ENCODE measurements around the gene MFAP1. TPM values are rescaled to one million over a fixed set of nuclear protein-coding genes. Genes with fewer than 3 reads are reported as not detected.

The MFAP1 gene
- total RNA-seq, 1 donor from 2014 or later: 29.2 TPM

GRCh38 chr15:43774062-43774461, 50.4 kb downstream of the MFAP1 start:
- Mint-ChIP-seq H3K4me3 (ENCODE audit: unreplicated experiment) (no peak overlapping the region), H3K9me3 (ENCODE audit: unreplicated experiment) (peaks cover 4% of the 10 kb centered on the region), H3K27me3 (ENCODE audit: unreplicated experiment) (no peaks in the 10 kb centered on the region), H3K27ac (ENCODE audit: unreplicated experiment) (no peak overlapping the region), H3K36me3 (ENCODE audit: unreplicated experiment) (no peaks in the 10 kb centered on the region), H3K4me1 (ENCODE audit: low read depth, unreplicated experiment) (no peaks in the 10 kb centered on the region)
- no peak for DNase-seq
- TF ChIP-seq CTCF (IDR thresholded peaks at IDR 0.05; ENCODE audit: partially characterized antibody, unreplicated experiment): no peak

- peaks cover 4% of the 10 kb centered on the region for H3K9me3 Mint-ChIP-seq (ENCODE audit: unreplicated experiment)
- H3K27ac Mint-ChIP-seq (ENCODE audit: unreplicated experiment): no peak overlapping the region
- TF ChIP-seq CTCF (IDR thresholded peaks at IDR 0.05; ENCODE audit: partially characterized antibody, unreplicated experiment): no peak
- DNase-seq: no peak
- no peaks in the 10 kb centered on the region for H3K27me3 Mint-ChIP-seq (ENCODE audit: unreplicated experiment)
- H3K4me3 Mint-ChIP-seq (ENCODE audit: unreplicated experiment): no peak overlapping the region
- H3K36me3 Mint-ChIP-seq (ENCODE audit: unreplicated experiment): no peaks in the 10 kb centered on the region
- no peaks in the 10 kb centered on the region for H3K4me1 Mint-ChIP-seq (ENCODE audit: low read depth, unreplicated experiment)
Measured at GRCh38 chr15:43772624-43773023, 51.9 kb downstream of the MFAP1 start.

DNA sequence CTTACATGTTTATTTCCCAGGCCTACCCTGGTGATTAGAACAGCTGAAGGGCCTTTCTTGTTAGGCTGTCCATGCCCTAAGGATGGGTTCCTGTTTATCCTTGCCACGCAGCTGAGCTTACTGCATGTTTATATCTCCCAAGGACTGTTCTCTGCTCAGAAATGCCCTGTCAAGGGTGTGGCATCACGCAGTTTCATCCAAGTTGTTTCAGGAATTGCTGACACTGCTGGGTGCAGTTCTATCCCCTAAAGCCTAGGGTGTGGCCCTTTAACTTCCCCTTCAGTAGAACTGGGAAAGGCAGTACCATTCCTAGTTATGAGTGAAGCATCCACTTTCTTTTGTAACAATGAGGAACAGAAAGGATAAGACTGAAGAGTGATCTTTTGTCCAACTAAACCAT, 52.7 kb downstream of the MFAP1 start:
- Mint-ChIP-seq H3K36me3 (ENCODE audit: unreplicated experiment) (no peaks in the 10 kb centered on the region), H3K27ac (ENCODE audit: unreplicated experiment) (no peak overlapping the region), H3K9me3 (ENCODE audit: unreplicated experiment) (peaks cover 4% of the 10 kb centered on the region), H3K4me3 (ENCODE audit: unreplicated experiment) (no peak overlapping the region), H3K27me3 (ENCODE audit: unreplicated experiment) (no peaks in the 10 kb centered on the region), H3K4me1 (ENCODE audit: low read depth, unreplicated experiment) (no peaks in the 10 kb centered on the region)
- no peak for DNase-seq
- no peak for TF ChIP-seq CTCF (IDR thresholded peaks at IDR 0.05; ENCODE audit: partially characterized antibody, unreplicated experiment)

DNA sequence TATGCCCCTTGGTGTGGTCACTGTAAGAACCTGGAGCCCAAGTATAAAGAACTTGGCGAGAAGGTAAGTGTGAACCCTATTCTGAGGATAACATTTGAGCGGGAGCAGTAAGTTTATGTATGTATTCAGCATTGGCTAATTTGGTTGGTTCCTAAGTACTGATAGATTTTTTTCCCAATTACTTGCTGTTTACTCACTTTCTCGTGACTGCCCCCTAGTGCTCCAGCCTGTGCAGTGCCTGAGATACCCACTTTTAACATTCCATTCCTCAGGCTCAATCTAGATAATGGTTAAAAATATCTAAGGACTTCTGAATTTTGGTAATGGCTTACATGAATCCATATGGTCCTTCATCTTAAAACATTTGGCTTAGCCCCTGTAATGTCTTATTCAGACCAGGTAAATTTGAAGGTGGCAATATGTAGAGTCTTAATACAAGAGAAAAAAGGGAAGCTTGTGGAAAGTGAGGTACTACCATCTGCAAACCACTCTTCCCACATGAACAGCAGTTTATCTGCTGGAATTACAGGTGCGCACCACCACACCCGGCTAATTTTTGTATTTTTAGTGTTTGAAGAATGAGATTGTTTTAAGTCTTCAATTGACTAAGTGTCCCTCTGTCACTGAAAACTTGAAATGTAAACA, 54.8 kb downstream of the MFAP1 start:
- no peak overlapping the region for H3K27ac Mint-ChIP-seq (ENCODE audit: unreplicated experiment)
- no peak overlapping the region for H3K4me3 Mint-ChIP-seq (ENCODE audit: unreplicated experiment)
- H3K27me3 Mint-ChIP-seq (ENCODE audit: unreplicated experiment): peaks cover 2% of the 10 kb centered on the region
- H3K36me3 Mint-ChIP-seq (ENCODE audit: unreplicated experiment): no peaks in the 10 kb centered on the region
- peak; percentile 71 for TF ChIP-seq CTCF (IDR thresholded peaks at IDR 0.05; ENCODE audit: partially characterized antibody, unreplicated experiment)
- no peaks in the 10 kb centered on the region for H3K4me1 Mint-ChIP-seq (ENCODE audit: low read depth, unreplicated experiment)
- peaks cover under 1% of the 10 kb centered on the region for H3K9me3 Mint-ChIP-seq (ENCODE audit: unreplicated experiment)
- DNase-seq: peak; percentile 74

GRCh38 chr15:43763819-43764446, 60.6 kb downstream of the MFAP1 start:
- Mint-ChIP-seq H3K9me3 (ENCODE audit: unreplicated experiment) (no peaks in the 10 kb centered on the region), H3K4me1 (ENCODE audit: low read depth, unreplicated experiment) (no peaks in the 10 kb centered on the region), H3K27me3 (ENCODE audit: unreplicated experiment) (peaks cover 2% of the 10 kb centered on the region), H3K36me3 (ENCODE audit: unreplicated experiment) (no peaks in the 10 kb centered on the region), H3K27ac (ENCODE audit: unreplicated experiment) (no peak overlapping the region), H3K4me3 (ENCODE audit: unreplicated experiment) (no peak overlapping the region)
- no peak for DNase-seq
- no peak for TF ChIP-seq CTCF (IDR thresholded peaks at IDR 0.05; ENCODE audit: partially characterized antibody, unreplicated experiment)

All from glutamatergic neuron (in vitro differentiated cells).